ENCODE measurements around the gene POLE.

POLE gene

GRCh38 chr12:132662901-132663755 lies 24.0 kb downstream of the POLE start:
- Histone ChIP-seq H3K27ac (ENCODE audit: insufficient read depth in 1 of 2, low read depth in 1 of 2, low read length in 2 of 2, poor library complexity in 1 of 2, severe bottlenecking in 2 of 2) (peak overlapping the region; percentile 11 to 19), H3K36me3 (ENCODE audit: control insufficient read depth in 4 of 4, insufficient read depth in 4 of 4, low read length in 3 of 4) (peaks cover 2 to 92% (median 29%) of the 10 kb centered on the region in 4 experiments), H3K9me3 (ENCODE audit: control extremely low read depth in 1 of 5, control insufficient read depth in 4 of 5, insufficient read depth in 2 of 5, low read depth in 1 of 5, low read length in 4 of 5) (no peaks in the 10 kb centered on the region), H3K4me1 (ENCODE audit: control extremely low read depth in 1 of 4, control insufficient read depth in 4 of 4, insufficient read depth in 4 of 4, low read length in 3 of 4) (peaks cover 5 to 78% (median 72%) of the 10 kb centered on the region in 4 experiments), H3K27me3 (replicated peaks in 2 of 5; ENCODE audit: control insufficient read depth in 4 of 5, insufficient read depth in 5 of 5, low read length in 4 of 5) (no peaks in the 10 kb centered on the region), H3K4me3 (ENCODE audit: control insufficient read depth in 1 of 7, extremely low read depth in 1 of 7, insufficient read depth in 4 of 7, low read depth in 2 of 7, low read length in 6 of 7) (peak overlapping the region in 4 of 7 experiments; percentile 14 to 29 (median 29))
- 56% methylated on average over 21 of the region's 29 CpGs for WGBS (ENCODE audit: insufficient coverage)
- POLR2A ChIA-PET = interaction anchor here (0.5 to 1.2 kb wide), 3 partner anchors 20 to 58 kb away, joined by 3 to 4 read pairs (median 3); partner anchors contain the start of gene PGAM5
- DNase-seq = peak in 2 of 3 donors; percentile 38 to 49
- CTCF ChIA-PET = interaction anchor here (0.6 to 1.9 kb wide), 3 partner anchors 13 to 105 kb away, joined by 3 to 8 read pairs (median 4); no protein-coding TSS in a partner anchor

GRCh38 chr12:132661972-132662371 lies 25.2 kb downstream of the POLE start:
- H3K4me3 ChIP-seq (ENCODE audit: control insufficient read depth in 1 of 7, extremely low read depth in 1 of 7, insufficient read depth in 4 of 7, low read depth in 2 of 7, low read length in 6 of 7) = no peak overlapping the region
- H3K36me3 ChIP-seq (ENCODE audit: control insufficient read depth in 4 of 4, insufficient read depth in 4 of 4, low read length in 3 of 4) = peaks cover 0 to 93% (median 25%) of the 10 kb centered on the region in 4 experiments
- peaks cover 13 to 90% (median 83%) of the 10 kb centered on the region in 4 experiments for H3K4me1 ChIP-seq (ENCODE audit: control extremely low read depth in 1 of 4, control insufficient read depth in 4 of 4, insufficient read depth in 4 of 4, low read length in 3 of 4)
- DNase-seq = peak in 1 of 3 donors; percentile 31
- POLR2A ChIA-PET = no interaction called here
- no peaks in the 10 kb centered on the region for H3K27me3 ChIP-seq (replicated peaks in 2 of 5; ENCODE audit: control insufficient read depth in 4 of 5, insufficient read depth in 5 of 5, low read length in 4 of 5)
- 97% methylated on average over 4 of the region's 5 CpGs for WGBS (ENCODE audit: insufficient coverage)
- peak overlapping the region in 1 of 2 experiments; percentile 19 for H3K27ac ChIP-seq (ENCODE audit: insufficient read depth in 1 of 2, low read depth in 1 of 2, low read length in 2 of 2, poor library complexity in 1 of 2, severe bottlenecking in 2 of 2)
- CTCF ChIA-PET = interaction anchor here (1.0 to 2.0 kb wide), 2 partner anchors 10 to 26 kb away, joined by 3 to 4 read pairs; no protein-coding TSS in a partner anchor
- no peaks in the 10 kb centered on the region for H3K9me3 ChIP-seq (ENCODE audit: control extremely low read depth in 1 of 5, control insufficient read depth in 4 of 5, insufficient read depth in 2 of 5, low read depth in 1 of 5, low read length in 4 of 5)

- Histone ChIP-seq H3K36me3 (ENCODE audit: control insufficient read depth in 4 of 4, insufficient read depth in 4 of 4, low read length in 3 of 4) (peaks cover 0 to 91% (median 26%) of the 10 kb centered on the region in 4 experiments), H3K9me3 (ENCODE audit: control extremely low read depth in 1 of 5, control insufficient read depth in 4 of 5, insufficient read depth in 2 of 5, low read depth in 1 of 5, low read length in 4 of 5) (no peaks in the 10 kb centered on the region), H3K27me3 (replicated peaks in 2 of 5; ENCODE audit: control insufficient read depth in 4 of 5, insufficient read depth in 5 of 5, low read length in 4 of 5) (no peaks in the 10 kb centered on the region), H3K4me3 (ENCODE audit: control insufficient read depth in 1 of 7, extremely low read depth in 1 of 7, insufficient read depth in 4 of 7, low read depth in 2 of 7, low read length in 6 of 7) (no peak overlapping the region), H3K4me1 (ENCODE audit: control extremely low read depth in 1 of 4, control insufficient read depth in 4 of 4, insufficient read depth in 4 of 4, low read length in 3 of 4) (peaks cover 13 to 88% (median 86%) of the 10 kb centered on the region in 4 experiments), H3K27ac (ENCODE audit: insufficient read depth in 1 of 2, low read depth in 1 of 2, low read length in 2 of 2, poor library complexity in 1 of 2, severe bottlenecking in 2 of 2) (peak overlapping the region; percentile 85)
- POLR2A ChIA-PET = interaction anchor here (0.6 kb wide), 1 partner anchor 19 kb away, joined by 3 read pairs; no protein-coding TSS in a partner anchor
- DNase-seq = no peak
- CTCF ChIA-PET = interaction anchor here (0.9 to 2.0 kb wide), 3 partner anchors 9 to 25 kb away, joined by 3 to 4 read pairs (median 3); no protein-coding TSS in a partner anchor
- 70% methylated on average over 7 of the region's 11 CpGs for WGBS (ENCODE audit: insufficient coverage)
Measured at GRCh38 chr12:132660996-132661395, 26.1 kb downstream of the POLE start.

- no peaks in the 10 kb centered on the region for H3K27me3 ChIP-seq (replicated peaks in 2 of 5; ENCODE audit: control insufficient read depth in 4 of 5, insufficient read depth in 5 of 5, low read length in 4 of 5)
- H3K4me3 ChIP-seq (ENCODE audit: control insufficient read depth in 1 of 7, extremely low read depth in 1 of 7, insufficient read depth in 4 of 7, low read depth in 2 of 7, low read length in 6 of 7) = peak overlapping the region in 2 of 7 experiments; percentile 1 to 19
- H3K36me3 ChIP-seq (ENCODE audit: control insufficient read depth in 4 of 4, insufficient read depth in 4 of 4, low read length in 3 of 4) = peaks cover 0 to 90% (median 24%) of the 10 kb centered on the region in 4 experiments
- ChIA-PET CTCF (interaction anchor here (0.9 kb wide), 1 partner anchor 21 kb away, joined by 3 read pairs; no protein-coding TSS in a partner anchor), POLR2A (no interaction called here)
- H3K27ac ChIP-seq (ENCODE audit: insufficient read depth in 1 of 2, low read depth in 1 of 2, low read length in 2 of 2, poor library complexity in 1 of 2, severe bottlenecking in 2 of 2) = peak overlapping the region; percentile 85
- WGBS (ENCODE audit: insufficient coverage) = 27% methylated on average over 4 of the region's 5 CpGs
- H3K9me3 ChIP-seq (ENCODE audit: control extremely low read depth in 1 of 5, control insufficient read depth in 4 of 5, insufficient read depth in 2 of 5, low read depth in 1 of 5, low read length in 4 of 5) = no peaks in the 10 kb centered on the region
- DNase-seq = peak in 2 of 3 donors; percentile 67 to 74
- peaks cover 13 to 84% (median 81%) of the 10 kb centered on the region in 4 experiments for H3K4me1 ChIP-seq (ENCODE audit: control extremely low read depth in 1 of 4, control insufficient read depth in 4 of 4, insufficient read depth in 4 of 4, low read length in 3 of 4)
Measured at GRCh38 chr12:132660052-132660451, 27.1 kb downstream of the POLE start.

- DNase-seq = no peak
- ChIA-PET CTCF (interaction anchor here (1.7 kb wide), 1 partner anchor 30 kb away, joined by 4 read pairs; no protein-coding TSS in a partner anchor), POLR2A (interaction anchor here (0.6 kb wide), 1 partner anchor 229 kb away, joined by 3 read pairs; no protein-coding TSS in a partner anchor)
- over 99% methylated on average over 16 of the region's 16 CpGs for WGBS (ENCODE audit: insufficient coverage)
- no peaks in the 10 kb centered on the region for H3K9me3 ChIP-seq (ENCODE audit: control extremely low read depth in 1 of 5, control insufficient read depth in 4 of 5, insufficient read depth in 2 of 5, low read depth in 1 of 5, low read length in 4 of 5)
- peak overlapping the region in 1 of 7 experiments; percentile 20 for H3K4me3 ChIP-seq (ENCODE audit: control insufficient read depth in 1 of 7, extremely low read depth in 1 of 7, insufficient read depth in 4 of 7, low read depth in 2 of 7, low read length in 6 of 7)
- peaks cover 0 to 89% (median 30%) of the 10 kb centered on the region in 4 experiments for H3K36me3 ChIP-seq (ENCODE audit: control insufficient read depth in 4 of 4, insufficient read depth in 4 of 4, low read length in 3 of 4)
- peak overlapping the region; percentile 85 for H3K27ac ChIP-seq (ENCODE audit: insufficient read depth in 1 of 2, low read depth in 1 of 2, low read length in 2 of 2, poor library complexity in 1 of 2, severe bottlenecking in 2 of 2)
- no peaks in the 10 kb centered on the region for H3K27me3 ChIP-seq (replicated peaks in 2 of 5; ENCODE audit: control insufficient read depth in 4 of 5, insufficient read depth in 5 of 5, low read length in 4 of 5)
- H3K4me1 ChIP-seq (ENCODE audit: control extremely low read depth in 1 of 4, control insufficient read depth in 4 of 4, insufficient read depth in 4 of 4, low read length in 3 of 4) = peaks cover 12 to 75% (median 72%) of the 10 kb centered on the region in 4 experiments
Measured at GRCh38 chr12:132659146-132659545, 28.0 kb downstream of the POLE start.

GRCh38 chr12:132658149-132658894 lies 28.8 kb downstream of the POLE start:
- Histone ChIP-seq H3K9me3 (ENCODE audit: control extremely low read depth in 1 of 5, control insufficient read depth in 4 of 5, insufficient read depth in 2 of 5, low read depth in 1 of 5, low read length in 4 of 5) (no peaks in the 10 kb centered on the region), H3K4me3 (ENCODE audit: control insufficient read depth in 1 of 7, extremely low read depth in 1 of 7, insufficient read depth in 4 of 7, low read depth in 2 of 7, low read length in 6 of 7) (no peak overlapping the region), H3K27me3 (replicated peaks in 2 of 5; ENCODE audit: control insufficient read depth in 4 of 5, insufficient read depth in 5 of 5, low read length in 4 of 5) (no peaks in the 10 kb centered on the region), H3K27ac (ENCODE audit: insufficient read depth in 1 of 2, low read depth in 1 of 2, low read length in 2 of 2, poor library complexity in 1 of 2, severe bottlenecking in 2 of 2) (peak overlapping the region; percentile 85), H3K4me1 (ENCODE audit: control extremely low read depth in 1 of 4, control insufficient read depth in 4 of 4, insufficient read depth in 4 of 4, low read length in 3 of 4) (peaks cover 12 to 67% (median 64%) of the 10 kb centered on the region in 4 experiments), H3K36me3 (ENCODE audit: control insufficient read depth in 4 of 4, insufficient read depth in 4 of 4, low read length in 3 of 4) (peaks cover 0 to 91% (median 31%) of the 10 kb centered on the region in 4 experiments)
- WGBS (ENCODE audit: insufficient coverage) = 61% methylated on average over 32 of the region's 32 CpGs
- POLR2A ChIA-PET = interaction anchor here (0.6 kb wide), 1 partner anchor 228 kb away, joined by 3 read pairs; no protein-coding TSS in a partner anchor
- CTCF ChIA-PET = interaction anchor here (0.7 to 4.3 kb wide), 5 partner anchors 10 to 29 kb away, joined by 3 to 29 read pairs (median 4); no protein-coding TSS in a partner anchor
- peak; percentile 87 to 100 (median 98) for DNase-seq
